Uterus (tissue), 2 donors: ENCODE data around the gene TINAG.

Source experiments
- CTCF ChIP-seq, 4 experiments: fragments of 200-600 bp in 2 of 4; fragments of 450-650 bp in 2 of 4; sonication (generic) in 2 of 4; IDR thresholded peaks; one replicate each; pipeline ENCODE4 v1.5.1; 2016 to 2019; ENCODE audit warnings: antibody characterized with exemption in 4 of 4, mild to moderate bottlenecking in 2 of 4, moderate library complexity in 1 of 4
- POLR2A ChIP-seq, 2 donors: fragments of 450-650 bp; IDR thresholded peaks; one replicate each; pipeline ENCODE4 v1.6.1; 2016; ENCODE audit warnings: antibody characterized with exemption in 2 of 2, mild to moderate bottlenecking in 1 of 2, moderate library complexity in 1 of 2

- TF ChIP-seq CTCF (IDR thresholded peaks at IDR 0.05), result no peak
- no peak for TF ChIP-seq POLR2A (IDR thresholded peaks at IDR 0.05)
These were observed 48.9 kb downstream of the TINAG start for GRCh38 chr6:54357141-54357540.
